HG02938 (cell line): ENCODE results near the gene BMP8A.
"Not testable (repeated sequence)": the region's sequence is repeated elsewhere in the genome, so short reads cannot be mapped to it uniquely, and the experiment has no call there.

Source experiments
- ATAC-seq: cut with Tn5 transposase; IDR thresholded peaks from one replicate; pipeline ENCODE4 v1.9.1; 2021; ENCODE audit warnings: mild to moderate bottlenecking, moderate library complexity; ENCODE audit not compliant: unreplicated experiment

The BMP8A gene

GRCh38 chr1:39525366-39526165, 34.1 kb downstream of the BMP8A start:
- ATAC-seq = peak; percentile 89

- no peak for ATAC-seq
Observed at GRCh38 chr1:39526466-39527189, 35.2 kb downstream of the BMP8A start.

DNA sequence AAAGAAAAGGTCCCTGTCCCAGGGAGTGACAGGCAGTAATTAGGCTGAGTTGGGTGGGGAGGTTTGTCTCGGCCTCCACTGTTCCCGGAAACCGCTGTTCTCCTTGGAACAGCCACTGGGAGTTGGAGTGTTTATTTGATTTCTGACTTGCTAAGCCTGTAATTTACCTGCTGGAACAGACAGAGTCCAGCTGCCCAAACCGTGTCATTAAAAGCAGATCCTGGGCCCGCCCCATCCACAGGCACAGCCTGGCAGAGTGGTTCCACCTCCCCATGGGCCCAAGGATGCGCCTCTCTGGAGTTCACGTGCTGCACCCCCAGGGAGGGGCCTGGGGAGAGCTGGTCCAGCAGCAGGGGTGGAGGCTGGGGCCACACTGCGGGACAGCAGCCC, 35.7 kb downstream of the BMP8A start:
- not testable (repeated sequence) for ATAC-seq

GRCh38 chr1:39528082-39528481, 36.6 kb downstream of the BMP8A start:
- ATAC-seq = no peak

- ATAC-seq = no peak
Observed at GRCh38 chr1:39529901-39530535, 38.6 kb downstream of the BMP8A start.

GRCh38 chr1:39531526-39531925, 40.1 kb downstream of the BMP8A start:
- ATAC-seq = no peak

DNA sequence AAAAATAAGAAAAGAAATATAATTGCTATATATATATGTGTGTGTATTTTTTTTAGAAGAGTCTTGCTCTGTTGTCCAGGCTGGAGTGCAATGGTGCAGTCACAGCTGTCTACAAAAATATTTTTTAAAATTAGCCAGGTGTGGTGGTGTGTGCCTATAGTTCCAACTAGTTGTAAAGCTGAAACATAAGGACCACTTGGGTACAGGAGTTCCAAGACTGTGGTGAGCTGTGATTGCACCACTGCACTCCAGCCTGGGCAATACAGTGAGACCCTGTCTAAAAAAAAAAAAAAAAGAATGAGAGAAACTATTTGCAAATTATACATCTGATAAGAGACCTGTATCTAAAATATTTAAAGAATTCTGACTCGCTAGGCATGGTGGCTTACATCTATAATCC, 42.0 kb downstream of the BMP8A start:
- no peak for ATAC-seq

- ATAC-seq = no peak
Observed at GRCh38 chr1:39538531-39539251, 47.3 kb downstream of the BMP8A start.

DNA sequence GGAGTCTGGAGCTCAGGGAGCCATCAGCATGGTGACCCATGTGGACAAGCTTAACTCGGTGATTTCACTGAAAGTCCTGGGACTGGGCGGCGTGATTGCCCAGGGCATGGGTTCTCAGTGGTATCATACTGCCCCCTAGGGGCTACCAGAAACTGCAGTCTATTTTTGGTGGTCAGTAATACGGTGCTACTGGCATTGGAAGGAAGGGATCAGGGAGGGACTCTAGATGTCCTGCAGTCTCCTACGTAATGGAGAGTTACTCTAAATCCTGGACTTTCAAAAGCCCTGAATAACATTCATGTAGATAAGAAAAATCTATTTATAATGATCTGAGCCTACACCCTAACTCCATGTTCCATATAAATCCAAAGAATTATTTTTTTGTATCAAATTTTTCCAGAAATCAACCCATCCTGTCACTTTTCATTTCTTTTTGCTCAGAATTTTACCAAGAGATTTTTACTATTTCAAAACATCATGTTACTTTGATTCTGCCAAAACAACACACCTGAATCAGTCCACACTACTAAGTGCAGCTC, 47.9 kb downstream of the BMP8A start:
- ATAC-seq = peak; percentile 52

DNA sequence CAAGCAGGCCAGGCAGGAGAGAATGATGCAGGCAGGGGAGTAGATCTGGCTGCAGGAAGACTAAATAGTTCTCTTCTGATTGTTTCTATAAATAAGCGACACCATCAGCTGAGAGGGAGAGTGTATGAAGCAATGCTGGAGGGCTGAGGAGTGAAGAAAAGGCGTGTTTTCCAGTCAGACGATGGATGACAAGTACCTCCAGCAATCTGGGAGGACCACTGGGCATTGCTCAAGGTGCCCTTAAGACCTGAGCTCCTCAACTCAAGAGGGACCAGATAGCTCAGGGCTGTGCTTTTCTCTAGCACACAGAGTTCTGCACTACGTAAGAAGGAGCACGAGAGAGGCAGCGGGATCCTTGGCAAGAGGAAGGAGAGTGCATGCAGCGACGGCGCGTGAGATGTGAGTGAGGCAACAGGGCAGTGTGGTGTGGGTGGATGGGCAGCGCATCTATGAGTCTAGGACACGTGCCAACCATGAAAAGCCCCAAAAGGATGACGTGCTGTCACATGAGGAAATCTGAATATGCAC, 49.1 kb downstream of the BMP8A start:
- ATAC-seq = no peak

DNA sequence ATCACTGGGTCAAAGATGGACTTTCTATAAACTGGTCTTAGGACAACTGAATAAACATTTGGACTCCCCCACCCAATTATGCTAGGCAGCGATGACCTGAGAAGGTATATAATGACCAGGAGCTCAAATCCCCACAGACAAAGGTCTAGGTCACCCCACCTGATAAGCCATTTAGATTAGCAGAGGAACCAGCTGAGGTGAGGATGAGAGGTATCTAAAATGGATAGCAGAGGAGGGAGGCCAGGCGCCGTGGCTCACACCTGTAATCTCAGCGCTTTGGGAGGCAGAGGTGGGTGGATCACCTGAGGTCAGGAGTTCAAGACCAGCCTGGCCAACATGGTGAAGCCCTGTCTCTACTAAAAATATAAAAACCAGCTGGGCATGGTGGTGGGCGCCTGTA, 51.5 kb downstream of the BMP8A start:
- ATAC-seq = no peak

DNA sequence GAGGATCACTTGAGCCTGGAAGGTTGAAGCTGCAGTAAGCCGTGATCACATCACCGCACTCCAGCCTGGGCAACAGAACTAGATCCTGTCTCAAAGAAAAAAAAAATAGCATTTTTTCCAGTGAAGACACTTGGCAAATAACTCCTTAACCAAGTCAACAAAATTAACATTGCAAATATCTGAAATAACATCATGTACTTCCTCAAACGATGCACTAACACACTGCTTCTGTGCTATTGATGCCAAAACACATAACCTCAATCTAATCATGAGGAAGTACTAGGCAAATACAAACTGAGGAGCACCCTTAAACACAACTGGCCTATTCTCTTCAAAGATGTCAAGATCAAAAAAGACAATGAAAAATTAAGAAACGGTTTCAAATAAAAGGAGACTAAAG, 52.9 kb downstream of the BMP8A start:
- ATAC-seq = no peak

- ATAC-seq = no peak
Observed at GRCh38 chr1:39545531-39545930, 54.1 kb downstream of the BMP8A start.

GRCh38 chr1:39554277-39554676, 62.8 kb downstream of the BMP8A start:
- no peak for ATAC-seq

- ATAC-seq = no peak
Observed at GRCh38 chr1:39561279-39561678, 69.8 kb downstream of the BMP8A start.

- no peak for ATAC-seq
Observed at GRCh38 chr1:39562886-39563285, 71.5 kb downstream of the BMP8A start.

DNA sequence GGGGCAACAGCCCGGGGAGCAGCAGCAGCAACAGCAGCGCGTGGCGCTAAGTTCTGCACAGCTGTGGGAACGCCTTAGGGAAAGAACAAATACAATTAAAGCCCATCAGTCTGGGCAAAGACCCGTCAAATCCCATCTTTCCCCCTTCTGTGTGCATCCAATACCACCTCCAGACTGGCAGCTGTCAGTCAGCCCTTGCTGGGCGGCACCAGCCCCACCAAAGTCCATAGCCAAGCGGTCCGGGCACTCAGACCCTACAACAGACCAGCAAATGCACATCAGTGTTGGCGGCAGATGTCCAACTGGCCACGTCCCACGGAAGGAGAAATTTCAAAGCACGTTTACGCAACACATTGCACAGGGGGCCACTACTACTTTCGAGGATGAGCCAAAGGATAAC, 72.2 kb downstream of the BMP8A start:
- no peak for ATAC-seq

DNA sequence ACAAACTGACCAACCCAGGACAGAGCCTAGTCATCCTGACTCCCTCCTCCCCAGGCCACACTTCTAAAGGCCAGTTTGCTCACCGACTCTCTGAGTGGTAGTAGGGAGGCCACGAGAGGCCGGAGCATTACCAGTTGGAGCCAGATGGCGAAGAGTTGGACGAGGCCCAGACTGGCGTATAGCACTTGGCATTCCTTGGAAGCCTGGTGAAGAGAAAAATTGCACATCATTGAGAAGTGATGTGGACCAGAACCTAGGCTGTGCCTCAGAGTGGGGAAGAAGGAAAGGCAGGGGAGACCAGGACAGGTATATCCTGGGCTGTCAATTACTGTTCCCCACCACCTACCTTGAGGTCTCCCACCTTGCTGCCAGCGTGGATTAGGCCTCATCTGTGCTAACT, 72.9 kb downstream of the BMP8A start:
- ATAC-seq = no peak

DNA sequence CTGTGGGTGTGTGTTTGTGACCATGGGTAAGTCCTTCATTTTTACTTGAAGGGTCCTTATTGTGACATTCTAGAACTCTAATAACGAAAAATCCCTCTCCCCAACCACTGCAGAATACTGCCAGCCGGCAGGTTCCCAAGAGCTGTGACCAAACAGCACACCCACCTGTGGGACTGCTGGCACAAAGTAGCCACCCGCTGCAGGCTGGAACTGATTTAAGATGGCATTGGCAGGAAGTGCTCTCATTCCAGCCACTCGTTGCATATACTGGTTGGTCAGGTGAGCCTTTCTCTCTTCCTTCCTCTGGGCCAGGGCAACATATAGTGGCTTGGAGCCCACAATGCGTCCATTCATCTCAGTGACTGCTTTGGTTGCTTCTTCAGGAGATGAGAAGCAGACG, 73.5 kb downstream of the BMP8A start:
- no peak for ATAC-seq

DNA sequence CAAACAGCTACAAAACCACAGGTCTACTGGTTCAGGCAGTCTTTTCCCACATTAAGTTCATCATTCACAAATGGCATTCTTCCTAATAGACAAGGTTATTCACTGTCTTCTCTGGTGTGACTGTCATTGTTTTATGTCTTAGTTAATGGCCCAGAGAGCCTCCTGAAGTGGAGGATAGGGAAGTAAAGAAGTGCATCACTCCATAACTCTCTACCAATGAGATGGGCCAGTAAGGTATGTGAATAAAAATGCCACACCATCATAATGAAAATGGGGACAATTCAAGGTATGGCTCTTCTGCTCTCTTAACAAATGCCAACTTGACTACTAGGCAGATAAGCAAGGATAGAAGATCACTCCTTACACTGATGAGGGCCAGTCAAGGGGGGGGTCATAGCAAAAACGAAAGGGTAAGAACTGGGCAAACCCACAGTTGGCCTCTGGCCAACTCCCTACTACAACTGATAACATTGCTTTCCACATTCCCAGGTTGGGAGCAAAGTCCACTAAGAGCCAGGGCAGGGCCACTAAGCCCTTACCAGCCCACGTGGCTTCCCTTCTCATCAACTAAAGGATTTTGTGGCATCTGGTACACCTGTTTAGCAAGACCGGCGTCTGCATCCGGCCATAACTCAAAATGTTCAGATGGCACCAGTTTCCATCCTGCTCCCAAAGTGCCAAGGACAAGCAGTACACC, 75.2 kb downstream of the BMP8A start:
- no peak for ATAC-seq
